Right kidney (tissue), 1 donor: Measurements from ENCODE around the gene LYST.
"Not testable (repeated sequence)": the region's sequence is repeated elsewhere in the genome, so short reads cannot be mapped to it uniquely, and the experiment has no call there.

Experiments used
- DNase-seq: peaks from one replicate; pipeline ENCODE4 v3.0.0-alpha.2; 2016

Gene LYST

GRCh38 chr1:235637756-235638534 is 228.8 kb downstream of the LYST start:
- no peak for DNase-seq

- DNase-seq: no peak
Measured at GRCh38 chr1:235635938-235636662, 230.6 kb downstream of the LYST start.

DNA sequence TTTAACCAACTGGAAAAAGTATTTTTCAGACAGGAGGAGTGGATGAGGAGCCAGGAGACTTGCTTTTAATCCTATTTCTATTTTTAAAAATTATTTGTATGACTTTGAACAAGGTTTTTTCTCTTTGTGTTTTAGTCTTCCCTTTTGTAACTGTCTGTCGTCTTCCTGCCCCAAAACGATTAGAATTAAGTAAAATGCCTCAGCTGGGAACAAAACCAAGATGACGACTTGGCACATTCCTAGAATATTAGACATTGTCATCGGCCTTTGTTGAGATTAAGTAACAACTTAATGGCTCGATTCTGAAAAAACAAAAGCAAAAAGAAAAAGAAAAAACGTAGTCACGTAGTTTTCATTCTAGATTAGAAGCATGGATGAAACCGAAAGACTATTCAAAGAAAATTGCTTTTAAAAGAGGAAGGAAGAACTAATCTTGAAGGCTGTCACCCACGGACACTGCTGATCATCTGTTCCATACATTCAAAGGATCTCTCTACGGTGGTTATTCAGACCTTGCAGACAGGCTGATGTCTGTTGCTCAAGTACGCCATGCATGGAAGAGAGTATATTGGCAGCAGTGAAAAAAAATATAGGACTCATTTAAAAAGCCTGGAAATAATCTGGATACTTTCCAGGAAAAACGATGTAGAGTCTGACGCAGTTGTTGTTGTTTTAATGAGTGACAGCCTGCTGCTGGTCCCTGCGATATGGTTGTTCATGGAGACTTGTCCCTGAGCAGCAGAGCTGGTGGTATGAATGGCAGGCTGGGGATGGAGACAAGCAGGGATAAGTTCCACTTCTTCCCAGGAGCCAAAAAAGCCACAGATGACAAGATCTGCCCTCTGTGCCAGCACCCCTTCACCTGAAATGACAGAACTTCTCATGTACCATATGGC is 234.0 kb downstream of the LYST start:
- DNase-seq: peak; percentile 12

GRCh38 chr1:235631816-235632215 is 234.9 kb downstream of the LYST start:
- no peak for DNase-seq

- DNase-seq: no peak
Measured at GRCh38 chr1:235628316-235629005, 238.2 kb downstream of the LYST start.

- no peak for DNase-seq
Measured at GRCh38 chr1:235625831-235626230, 240.9 kb downstream of the LYST start.

GRCh38 chr1:235625340-235625739 is 241.4 kb downstream of the LYST start:
- DNase-seq: no peak

- DNase-seq: no peak
Measured at GRCh38 chr1:235624721-235625333, 241.9 kb downstream of the LYST start.

- DNase-seq: no peak
Measured at GRCh38 chr1:235622936-235623779, 243.5 kb downstream of the LYST start.

GRCh38 chr1:235619149-235619548 is 247.6 kb downstream of the LYST start:
- not testable (repeated sequence) for DNase-seq

DNA sequence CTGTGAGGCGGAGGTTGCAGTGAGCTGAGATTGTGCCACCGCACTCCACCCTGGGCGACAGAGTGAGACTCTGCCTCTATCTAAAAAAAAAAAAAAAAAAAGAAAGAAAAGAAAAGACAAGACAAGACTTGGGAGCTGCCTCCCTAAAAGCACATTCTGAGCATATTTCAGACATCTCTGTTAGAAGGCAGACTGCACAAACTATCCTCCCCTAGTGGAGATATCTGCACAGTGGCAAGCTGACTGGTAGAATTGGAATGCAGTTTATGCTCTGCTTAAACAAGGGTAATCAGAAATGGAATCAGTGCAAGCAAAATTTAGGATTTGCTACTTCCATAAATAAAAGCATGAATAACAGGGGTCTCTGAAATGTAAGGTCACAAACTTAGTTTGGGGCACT is 248.9 kb downstream of the LYST start:
- DNase-seq: no peak

- no peak for DNase-seq
Measured at GRCh38 chr1:235617140-235617539, 249.6 kb downstream of the LYST start.

DNA sequence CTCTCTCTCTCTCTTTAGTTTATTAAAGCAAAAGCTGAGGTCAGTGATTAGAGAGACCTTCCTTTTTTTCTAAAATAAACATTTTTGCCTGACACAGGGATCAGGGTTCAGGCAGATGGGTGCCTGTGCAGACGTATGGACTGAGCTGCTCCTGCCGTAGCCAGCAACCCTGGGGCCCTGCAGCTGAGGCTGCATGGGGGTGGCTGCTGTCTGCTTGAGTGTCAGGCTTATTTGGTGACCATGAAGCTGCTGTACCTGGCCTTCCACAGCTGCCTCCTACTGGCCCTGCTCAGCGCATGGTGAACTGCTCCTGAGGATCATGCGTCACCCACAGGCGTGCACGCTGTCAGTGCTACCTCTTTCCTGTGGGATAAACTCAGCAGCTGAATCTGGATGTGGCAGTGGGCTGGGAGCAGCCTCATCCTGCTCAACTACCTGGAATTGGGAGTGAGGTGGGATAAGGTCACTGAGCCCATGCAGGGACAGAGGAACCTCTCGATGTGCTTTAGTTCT is 252.2 kb downstream of the LYST start:
- DNase-seq: no peak

- DNase-seq: no peak
Measured at GRCh38 chr1:235613602-235614001, 253.1 kb downstream of the LYST start.

GRCh38 chr1:235612761-235613160 is 253.9 kb downstream of the LYST start:
- DNase-seq: no peak
